ENCODE data around the gene ZNF766. TPM values are rescaled to one million over a fixed set of nuclear protein-coding genes. Genes with fewer than 3 reads are reported as not detected.

The ZNF766 gene
- total and polyA plus RNA-seq, 12 donors, result 3.1 to 14.4 (median 10.0) TPM

- no peak overlapping the region for H3K27ac ChIP-seq
- peaks cover 0 to 3% (median 0%) of the 10 kb centered on the region in 9 donors for H3K36me3 ChIP-seq
- DNase-seq, result no peak
- H3K4me3 ChIP-seq, result no peak overlapping the region
- ATAC-seq, result no peak
- intact Hi-C loops (cut with DNase I), result loop anchor here in 3 of 10 donors (1.0 to 5.0 kb wide), 2 partner anchors 98 to 100 kb away; partner anchors contain the start of gene ZNF616 (in 3 of the 3)
- H3K9me3 ChIP-seq, result no peaks in the 10 kb centered on the region
- WGBS, 2 donors, result 56% methylated on average over 2 of the region's 2 CpGs
- H3K4me1 ChIP-seq, result no peaks in the 10 kb centered on the region
- no peak for TF ChIP-seq CTCF (IDR thresholded peaks at IDR 0.05)
- no peaks in the 10 kb centered on the region for H3K27me3 ChIP-seq
These were observed 32.2 kb upstream of the ZNF766 start for GRCh38 chr19:52237197-52237596.

- no peaks in the 10 kb centered on the region for H3K9me3 ChIP-seq
- DNase-seq, result peak; percentile 33 to 46
- TF ChIP-seq CTCF (IDR thresholded peaks at IDR 0.05), result peak; percentile 76 to 96 (median 92)
- H3K4me1 ChIP-seq, result no peaks in the 10 kb centered on the region
- H3K36me3 ChIP-seq, result no peaks in the 10 kb centered on the region
- ATAC-seq, result peak in 7 of 8 donors; percentile 55 to 80 (median 70)
- no peak overlapping the region for H3K27ac ChIP-seq
- no peak overlapping the region for H3K4me3 ChIP-seq
- no peaks in the 10 kb centered on the region for H3K27me3 ChIP-seq
- 12% methylated on average over 8 of the region's 8 CpGs for WGBS, 2 donors
- intact Hi-C loops (cut with DNase I), result loop anchor here in 9 of 10 donors (1.0 to 5.0 kb wide), 3 partner anchors 99 to 101 kb away; partner anchors contain the start of gene ZNF616 (in 9 of the 9)
These were observed 31.5 kb upstream of the ZNF766 start for GRCh38 chr19:52237771-52238400.

GRCh38 chr19:52244021-52244420, 25.4 kb upstream of the ZNF766 start:
- no peaks in the 10 kb centered on the region for H3K27me3 ChIP-seq
- H3K27ac ChIP-seq, result no peak overlapping the region
- TF ChIP-seq CTCF (IDR thresholded peaks at IDR 0.05), result no peak
- no peak overlapping the region for H3K4me3 ChIP-seq
- no peak for ATAC-seq
- no peak for DNase-seq
- no peaks in the 10 kb centered on the region for H3K4me1 ChIP-seq
- no peaks in the 10 kb centered on the region for H3K9me3 ChIP-seq
- intact Hi-C loops (cut with DNase I), result loop anchor here in 1 of 10 donors (10.0 kb wide), 1 partner anchor 501 kb away; no protein-coding TSS in a partner anchor
- no peaks in the 10 kb centered on the region for H3K36me3 ChIP-seq
- WGBS, 2 donors, result 82% methylated on average over 12 of the region's 12 CpGs

GRCh38 chr19:52248241-52248640, 21.1 kb upstream of the ZNF766 start:
- Histone ChIP-seq H3K9me3 (no peaks in the 10 kb centered on the region), H3K4me3 (no peak overlapping the region), H3K36me3 (no peaks in the 10 kb centered on the region), H3K27ac (no peak overlapping the region), H3K4me1 (no peaks in the 10 kb centered on the region), H3K27me3 (no peaks in the 10 kb centered on the region)
- ATAC-seq (peak in 5 of 8 donors; percentile 49 to 77 (median 67)), DNase-seq (peak; percentile 31 to 38)
- intact Hi-C loops (cut with DNase I), result loop anchor here in 4 of 10 donors (1.0 to 10.0 kb wide), 4 partner anchors 497 to 501 kb away; no protein-coding TSS in a partner anchor
- WGBS, 2 donors, result 9 to 12% methylated on average over 6 of the region's 6 CpGs
- TF ChIP-seq CTCF (IDR thresholded peaks at IDR 0.05), result peak in 8 of 9 donors; percentile 20 to 60 (median 56)
